NB4 (cell line): ENCODE measurements around the gene DENND1B.

ENCODE experiments used
- DNase-seq: peaks from one replicate; pipeline ENCODE4 v3.0.0; 2010; ENCODE audit warnings: low read depth
- H3K4me3 ChIP-seq: one replicate; pipeline ENCODE4 v1.5.1; 2011; ENCODE audit warnings: mild to moderate bottlenecking, low read depth, low read length, moderate library complexity
- CTCF ChIP-seq: IDR thresholded peaks from one replicate; pipeline ENCODE4 v1.5.1; 2012; ENCODE audit warnings: low read depth, low read length
- MAX ChIP-seq: IDR thresholded peaks from 2 replicates; pipeline ENCODE4 v1.6.1; 2011; ENCODE audit warnings: low read depth, low read length
- MYC ChIP-seq: IDR thresholded peaks from 2 replicates; pipeline ENCODE4 v1.6.1; 2011; ENCODE audit warnings: low read depth, low read length
- POLR2A ChIP-seq: IDR thresholded peaks from 2 replicates; pipeline ENCODE4 v1.6.1; 2011; ENCODE audit warnings: mild to moderate bottlenecking; ENCODE audit not compliant: insufficient read length; ENCODE audit errors: extremely low read depth

DENND1B gene

GRCh38 chr1:197600751-197601150, 174.5 kb downstream of the DENND1B start:
- DNase-seq = no peak
- H3K4me3 ChIP-seq = no peak overlapping the region
- no peak for TF ChIP-seq MYC
- no peak for TF ChIP-seq POLR2A
- TF ChIP-seq CTCF = no peak
- no peak for TF ChIP-seq MAX

GRCh38 chr1:197599789-197600188, 175.5 kb downstream of the DENND1B start:
- TF ChIP-seq MAX = no peak
- no peak for TF ChIP-seq CTCF
- no peak for TF ChIP-seq MYC
- TF ChIP-seq POLR2A = no peak
- DNase-seq = no peak
- H3K4me3 ChIP-seq = no peak overlapping the region

GRCh38 chr1:197598935-197599334, 176.3 kb downstream of the DENND1B start:
- TF ChIP-seq CTCF (no peak), POLR2A (no peak), MAX (no peak), MYC (no peak)
- DNase-seq = no peak
- H3K4me3 ChIP-seq = no peak overlapping the region

- no peak for DNase-seq
- H3K4me3 ChIP-seq = no peak overlapping the region
- TF ChIP-seq POLR2A = no peak
- no peak for TF ChIP-seq CTCF
- no peak for TF ChIP-seq MYC
- no peak for TF ChIP-seq MAX
These were observed 179.9 kb downstream of the DENND1B start for GRCh38 chr1:197595304-197595904.

GRCh38 chr1:197590687-197591086, 184.6 kb downstream of the DENND1B start:
- DNase-seq = no peak
- H3K4me3 ChIP-seq = no peak overlapping the region
- TF ChIP-seq POLR2A (no peak), CTCF (no peak)

GRCh38 chr1:197585809-197586208, 189.5 kb downstream of the DENND1B start:
- no peak overlapping the region for H3K4me3 ChIP-seq
- DNase-seq = no peak
- no peak for TF ChIP-seq POLR2A
- TF ChIP-seq MYC = no peak
- no peak for TF ChIP-seq CTCF
- no peak for TF ChIP-seq MAX
